Measurements from ENCODE around the gene RGS9. TPM values are rescaled to one million over a fixed set of nuclear protein-coding genes. Genes with fewer than 3 reads are reported as not detected.

Gene RGS9
- total and polyA plus RNA-seq, 10 donors, result 5.5 to 9.6 (median 7.4) TPM

GRCh38 chr17:65102788-65103187, 34.4 kb upstream of the RGS9 start:
- Histone ChIP-seq H3K4me3 (no peak overlapping the region), H3K27me3 (replicated peaks in 1 of 7) (no peaks in the 10 kb centered on the region), H3K36me3 (no peaks in the 10 kb centered on the region), H3K27ac (no peak overlapping the region), H3K9me3 (no peaks in the 10 kb centered on the region), H3K4me1 (peaks cover 9 to 50% (median 25%) of the 10 kb centered on the region in 6 donors)
- no peak for TF ChIP-seq POLR2A (IDR thresholded peaks at IDR 0.05)
- no peak for TF ChIP-seq POLR2AphosphoS5 (IDR thresholded peaks at IDR 0.05)
- TF ChIP-seq, protein P1, sequence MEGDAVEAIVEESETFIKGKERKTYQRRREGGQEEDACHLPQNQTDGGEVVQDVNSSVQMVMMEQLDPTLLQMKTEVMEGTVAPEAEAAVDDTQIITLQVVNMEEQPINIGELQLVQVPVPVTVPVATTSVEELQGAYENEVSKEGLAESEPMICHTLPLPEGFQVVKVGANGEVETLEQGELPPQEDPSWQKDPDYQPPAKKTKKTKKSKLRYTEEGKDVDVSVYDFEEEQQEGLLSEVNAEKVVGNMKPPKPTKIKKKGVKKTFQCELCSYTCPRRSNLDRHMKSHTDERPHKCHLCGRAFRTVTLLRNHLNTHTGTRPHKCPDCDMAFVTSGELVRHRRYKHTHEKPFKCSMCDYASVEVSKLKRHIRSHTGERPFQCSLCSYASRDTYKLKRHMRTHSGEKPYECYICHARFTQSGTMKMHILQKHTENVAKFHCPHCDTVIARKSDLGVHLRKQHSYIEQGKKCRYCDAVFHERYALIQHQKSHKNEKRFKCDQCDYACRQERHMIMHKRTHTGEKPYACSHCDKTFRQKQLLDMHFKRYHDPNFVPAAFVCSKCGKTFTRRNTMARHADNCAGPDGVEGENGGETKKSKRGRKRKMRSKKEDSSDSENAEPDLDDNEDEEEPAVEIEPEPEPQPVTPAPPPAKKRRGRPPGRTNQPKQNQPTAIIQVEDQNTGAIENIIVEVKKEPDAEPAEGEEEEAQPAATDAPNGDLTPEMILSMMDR (IDR thresholded peaks at IDR 0.05 in 8 of 11, conservative IDR thresholded peaks at IDR 0.05 in 3 of 11), result no peak
- DNase-seq, result no peak
- WGBS, 5 donors, result 66 to 85% (median 68%) methylated on average over 5 of the region's 5 CpGs
- intact Hi-C loops (cut with DNase I; ENCODE audit: low total_unique reads), result loop anchor here (10.0 kb wide), 1 partner anchor 128 kb away; no protein-coding TSS in a partner anchor

GRCh38 chr17:65103431-65103830, 33.7 kb upstream of the RGS9 start:
- no peak for TF ChIP-seq POLR2A (IDR thresholded peaks at IDR 0.05)
- TF ChIP-seq, protein P1 (IDR thresholded peaks at IDR 0.05 in 8 of 11, conservative IDR thresholded peaks at IDR 0.05 in 3 of 11), result no peak
- Histone ChIP-seq H3K27me3 (replicated peaks in 1 of 7) (no peaks in the 10 kb centered on the region), H3K4me1 (peaks cover 9 to 50% (median 25%) of the 10 kb centered on the region in 6 donors), H3K9me3 (no peaks in the 10 kb centered on the region), H3K36me3 (no peaks in the 10 kb centered on the region), H3K4me3 (no peak overlapping the region), H3K27ac (no peak overlapping the region)
- intact Hi-C loops (cut with DNase I; ENCODE audit: low total_unique reads), result loop anchor here (10.0 kb wide), 1 partner anchor 129 kb away; no protein-coding TSS in a partner anchor
- DNase-seq, result no peak
- 64 to 94% (median 72%) methylated on average over 3 of the region's 3 CpGs for WGBS, 5 donors

DNA sequence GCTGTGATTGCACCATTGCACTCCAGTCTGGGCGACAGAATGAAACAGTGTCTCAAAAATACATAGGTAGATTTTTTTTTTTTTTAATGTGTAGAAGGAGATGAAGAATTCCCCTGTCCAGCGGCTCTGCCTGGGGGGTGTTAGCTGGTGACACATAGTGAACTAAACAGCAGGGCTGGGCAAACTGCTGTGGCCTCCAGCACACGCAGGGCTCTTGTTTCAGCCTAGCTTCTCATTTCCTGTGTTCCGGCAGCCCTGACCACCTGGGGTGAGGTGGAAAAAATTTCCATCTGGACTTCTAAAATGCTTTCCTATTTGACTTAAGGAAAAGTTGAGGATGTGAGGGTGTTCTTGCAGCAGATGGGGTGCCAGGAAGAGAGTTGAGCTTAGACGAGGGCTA, 33.3 kb upstream of the RGS9 start:
- no peaks in the 10 kb centered on the region for H3K27me3 ChIP-seq (replicated peaks in 1 of 7)
- WGBS, 5 donors, result 51 to 67% (median 64%) methylated on average over 5 of the region's 5 CpGs
- TF ChIP-seq POLR2A (IDR thresholded peaks at IDR 0.05), result no peak
- TF ChIP-seq POLR2AphosphoS5 (IDR thresholded peaks at IDR 0.05), result no peak
- TF ChIP-seq, protein P1 (IDR thresholded peaks at IDR 0.05 in 8 of 11, conservative IDR thresholded peaks at IDR 0.05 in 3 of 11), result no peak
- peak overlapping the region in 1 of 8 donors; percentile 2 for H3K27ac ChIP-seq
- H3K4me3 ChIP-seq, result no peak overlapping the region
- H3K36me3 ChIP-seq, result no peaks in the 10 kb centered on the region
- H3K4me1 ChIP-seq, result peaks cover 9 to 50% (median 25%) of the 10 kb centered on the region in 6 donors
- no peak for DNase-seq
- no peaks in the 10 kb centered on the region for H3K9me3 ChIP-seq
- intact Hi-C loops (cut with DNase I; ENCODE audit: low total_unique reads), result loop anchor here (10.0 kb wide), 1 partner anchor 129 kb away; no protein-coding TSS in a partner anchor

- no peak for DNase-seq
- intact Hi-C loops (cut with DNase I; ENCODE audit: low total_unique reads), result loop anchor here (10.0 kb wide), 1 partner anchor 130 kb away; no protein-coding TSS in a partner anchor
- Histone ChIP-seq H3K27ac (peak overlapping the region in 2 of 8 donors; percentile 2 to 18), H3K4me1 (peaks cover 9 to 45% (median 23%) of the 10 kb centered on the region in 6 donors), H3K4me3 (no peak overlapping the region), H3K9me3 (no peaks in the 10 kb centered on the region), H3K27me3 (replicated peaks in 1 of 7) (no peaks in the 10 kb centered on the region), H3K36me3 (no peaks in the 10 kb centered on the region)
- TF ChIP-seq POLR2A (IDR thresholded peaks at IDR 0.05) (no peak), POLR2AphosphoS5 (IDR thresholded peaks at IDR 0.05) (no peak)
- TF ChIP-seq, protein P1 (IDR thresholded peaks at IDR 0.05 in 8 of 11, conservative IDR thresholded peaks at IDR 0.05 in 3 of 11), result no peak
Observed at GRCh38 chr17:65104541-65104940, 32.6 kb upstream of the RGS9 start.

Data from spleen (tissue), 11 donors.